ENCODE measurements around the gene MREG. TPM values are rescaled to one million over a fixed set of nuclear protein-coding genes. Genes with fewer than 3 reads are reported as not detected.
"Not testable (repeated sequence)": the region's sequence is repeated elsewhere in the genome, so short reads cannot be mapped to it uniquely, and the experiment has no call there.

MREG gene
- polyA plus RNA-seq, 2 of the 4 experiments (the other 2 are of a cell fraction) = 6.4 to 8.0 TPM

- no peaks in the 10 kb centered on the region for H3K9me3 ChIP-seq
- FAIRE-seq (no peak), ATAC-seq (no peak), DNase-seq (ENCODE audit: low read depth in 1 of 2, low spot score in 1 of 2) (no peak)
- no peak for TF ChIP-seq NR3C1 (IDR thresholded peaks at IDR 0.05)
- no peak for TF ChIP-seq MAFK (IDR thresholded peaks at IDR 0.05; ENCODE audit: partially characterized antibody)
- TF ChIP-seq FOSL2 (IDR thresholded peaks at IDR 0.05) = no peak
- no peak for TF ChIP-seq FOSL2 (CRISPR knock-in tag; IDR thresholded peaks at IDR 0.05)
- no peak for TF ChIP-seq BCL3 (IDR thresholded peaks at IDR 0.05)
- no peak for TF ChIP-seq RFX5 (IDR thresholded peaks at IDR 0.05)
- TF ChIP-seq RAD21 (conservative IDR thresholded peaks at IDR 0.05 in 1 of 2, IDR thresholded peaks at IDR 0.05 in 1 of 2) = no peak
- TF ChIP-seq RARB (CRISPR knock-in tag; IDR thresholded peaks at IDR 0.05) = no peak
- no peaks in the 10 kb centered on the region for H3K4me1 ChIP-seq
- H3K27ac ChIP-seq = no peak overlapping the region
- POLR2A ChIA-PET = no interaction called here
- CTCF ChIA-PET = interaction anchor here (0.9 kb wide), 1 partner anchor 60 kb away, joined by 3 read pairs; no protein-coding TSS in a partner anchor
- 80% methylated on average over 5 of the region's 5 CpGs for WGBS (ENCODE audit: missing lambda C conversion rate)
- H3K4me2 ChIP-seq = no peak overlapping the region
- H3K4me3 ChIP-seq = no peak overlapping the region
Measured at GRCh38 chr2:215961981-215962380, 51.4 kb downstream of the MREG start.

DNA sequence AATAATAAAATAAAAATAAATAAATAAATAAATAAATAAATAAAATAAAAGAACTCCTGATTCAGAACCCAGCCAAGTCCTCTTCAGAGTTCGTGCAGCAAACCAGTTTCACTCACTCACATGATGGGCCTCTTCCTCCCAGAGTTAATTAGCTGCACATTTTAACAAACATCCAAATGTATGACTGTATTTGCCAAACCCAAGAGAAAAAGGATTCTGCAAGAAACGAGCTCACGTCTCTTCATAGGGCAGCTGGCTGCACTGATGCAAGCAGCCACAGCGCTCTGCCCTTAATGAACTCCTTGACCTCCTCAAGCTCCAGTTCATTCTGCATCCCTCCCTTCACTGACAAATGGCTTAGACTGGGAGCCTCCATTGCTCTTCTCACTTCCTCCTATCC, 55.1 kb downstream of the MREG start:
- H3K4me1 ChIP-seq = no peaks in the 10 kb centered on the region
- WGBS (ENCODE audit: missing lambda C conversion rate) = 77% methylated on average over 4 of the region's 4 CpGs
- ChIA-PET POLR2A (no interaction called here), CTCF (interaction anchor here (0.7 to 1.5 kb wide), 2 partner anchors 8 to 62 kb away, joined by 3 read pairs; no protein-coding TSS in a partner anchor)
- DNase-seq (ENCODE audit: low read depth in 1 of 2, low spot score in 1 of 2) = no peak
- no peak for FAIRE-seq
- H3K9me3 ChIP-seq = no peaks in the 10 kb centered on the region
- H3K4me2 ChIP-seq = no peak overlapping the region
- ATAC-seq = no peak
- no peak overlapping the region for H3K27ac ChIP-seq
- TF ChIP-seq BCL3 (IDR thresholded peaks at IDR 0.05) (no peak), MYC (IDR thresholded peaks at IDR 0.05; ENCODE audit: borderline replicate concordance, low read length) (no peak), ELK1 (IDR thresholded peaks at IDR 0.05; ENCODE audit: low read depth, low read length) (no peak), ESRRA (IDR thresholded peaks at IDR 0.05; ENCODE audit: borderline replicate concordance, low read length) (no peak), ZFP36 (IDR thresholded peaks at IDR 0.05; ENCODE audit: borderline replicate concordance, partially characterized antibody) (no peak)
- H3K4me3 ChIP-seq = no peak overlapping the region

- H3K27ac ChIP-seq; H3K4me1 ChIP-seq; POLR2A ChIA-PET; H3K4me3 ChIP-seq; ATAC-seq; DNase-seq (ENCODE audit: low read depth in 1 of 2, low spot score in 1 of 2); FAIRE-seq; H3K9me3 ChIP-seq; H3K4me2 ChIP-seq: not testable (repeated sequence)
- WGBS (ENCODE audit: missing lambda C conversion rate) = 93% methylated on average over 9 of the region's 10 CpGs
- CTCF ChIA-PET = interaction anchor here (1.5 to 2.2 kb wide), 2 partner anchors 63 to 66 kb away, joined by 3 to 9 read pairs; no protein-coding TSS in a partner anchor
Measured at GRCh38 chr2:215957354-215958122, 55.8 kb downstream of the MREG start.

DNA sequence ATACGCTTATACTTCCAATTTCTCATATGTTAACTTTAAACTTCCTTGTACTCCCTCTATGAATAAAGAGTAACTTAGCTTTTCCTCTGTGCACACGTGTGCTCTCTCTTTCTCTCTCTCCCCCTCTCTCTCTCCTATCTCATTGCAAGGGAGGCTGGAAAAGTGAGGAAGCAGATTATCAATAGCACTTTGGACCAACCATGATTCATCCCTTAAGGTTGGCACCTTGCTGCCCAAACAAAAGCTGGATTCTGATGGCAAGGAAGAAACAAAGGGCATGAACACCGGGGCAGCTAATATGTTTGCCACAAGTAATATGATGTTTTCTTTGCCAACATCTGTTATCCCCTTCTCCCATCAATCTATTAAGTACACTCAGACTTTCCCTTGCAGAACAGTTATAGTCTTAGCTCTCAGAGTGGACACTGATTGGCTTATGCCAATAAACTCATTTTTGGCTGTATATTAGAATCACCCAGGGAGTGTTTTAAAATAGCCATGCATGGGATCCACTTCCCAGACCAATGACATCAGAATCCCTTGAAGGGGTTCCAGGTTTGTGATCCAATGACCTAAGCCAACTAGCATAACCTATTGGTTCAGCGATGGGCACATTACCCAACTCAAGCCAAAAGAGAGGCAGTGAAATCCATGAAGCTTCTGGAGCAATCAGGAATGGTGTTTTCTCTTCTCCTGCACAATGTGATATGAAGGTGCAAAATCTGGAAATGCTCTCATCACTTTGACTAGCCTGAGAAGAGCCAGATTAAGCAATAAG, 60.3 kb downstream of the MREG start:
- H3K4me3 ChIP-seq = no peak overlapping the region
- CTCF ChIA-PET = interaction anchor here (0.6 to 3.0 kb wide), 7 partner anchors 8 to 148 kb away, joined by 3 to 9 read pairs (median 4); no protein-coding TSS in a partner anchor
- ATAC-seq = no peak
- TF ChIP-seq KDM5A (IDR thresholded peaks at IDR 0.05) (no peak), PHF8 (IDR thresholded peaks at IDR 0.05; ENCODE audit: borderline replicate concordance, low read depth) (no peak), HOXB5 (CRISPR knock-in tag; IDR thresholded peaks at IDR 0.05) (no peak), HMGXB4 (CRISPR knock-in tag; IDR thresholded peaks at IDR 0.05; ENCODE audit: borderline replicate concordance) (no peak), NFE2L2 (conservative IDR thresholded peaks at IDR 0.05; ENCODE audit: low read length) (no peak), NR3C1 (IDR thresholded peaks at IDR 0.05) (no peak), MYC (IDR thresholded peaks at IDR 0.05; ENCODE audit: borderline replicate concordance, low read length) (no peak), EHF (CRISPR knock-in tag; IDR thresholded peaks at IDR 0.05) (no peak)
- H3K9me3 ChIP-seq = no peaks in the 10 kb centered on the region
- no peak overlapping the region for H3K4me2 ChIP-seq
- POLR2A ChIA-PET = no interaction called here
- 88% methylated on average over 4 of the region's 4 CpGs for WGBS (ENCODE audit: missing lambda C conversion rate)
- H3K4me1 ChIP-seq = no peaks in the 10 kb centered on the region
- FAIRE-seq = no peak
- DNase-seq (ENCODE audit: low read depth in 1 of 2, low spot score in 1 of 2) = no peak
- H3K27ac ChIP-seq = no peak overlapping the region

Data from A549 (cell line).